Myocyte (in vitro differentiated cells): ENCODE measurements around the gene BRINP3. TPM values are rescaled to one million over a fixed set of nuclear protein-coding genes. Genes with fewer than 3 reads are reported as not detected.

Experiments used
- DNase-seq: peaks from one replicate; pipeline ENCODE4 v3.0.0-alpha.2; 2012; ENCODE audit warnings: low read depth
- total RNA-seq: library from RNA; depleted of rRNA; stranded (reverse); fragments of >200 nt; gene quantifications from 2 replicates; pipeline ENCODE4 v1.2.3, GENCODE V29; 2014

BRINP3 gene
- total RNA-seq, 1 donor from 2014 or later = 0.08 TPM

DNA sequence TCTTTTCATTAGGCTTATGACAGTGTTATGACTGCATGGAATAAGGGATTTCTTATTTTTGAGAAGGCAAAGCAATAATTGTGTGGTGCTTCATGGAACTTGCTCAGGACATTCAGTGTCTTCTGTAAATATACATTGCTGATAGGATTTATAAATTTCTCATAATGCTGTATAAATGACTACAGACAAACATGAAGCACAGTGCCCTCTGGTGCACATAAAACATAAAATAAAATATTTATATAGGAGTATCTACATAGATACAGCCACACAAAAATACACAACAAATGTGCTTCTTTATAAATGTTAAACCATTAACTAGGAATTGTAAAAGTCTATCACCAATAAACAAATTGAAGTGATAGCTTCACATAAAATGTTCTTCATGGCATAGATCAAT, 24.1 kb downstream of the BRINP3 start:
- no peak for DNase-seq

GRCh38 chr1:190452272-190452848, 25.3 kb downstream of the BRINP3 start:
- no peak for DNase-seq

- no peak for DNase-seq
Measured at GRCh38 chr1:190444464-190444863, 33.2 kb downstream of the BRINP3 start.

DNA sequence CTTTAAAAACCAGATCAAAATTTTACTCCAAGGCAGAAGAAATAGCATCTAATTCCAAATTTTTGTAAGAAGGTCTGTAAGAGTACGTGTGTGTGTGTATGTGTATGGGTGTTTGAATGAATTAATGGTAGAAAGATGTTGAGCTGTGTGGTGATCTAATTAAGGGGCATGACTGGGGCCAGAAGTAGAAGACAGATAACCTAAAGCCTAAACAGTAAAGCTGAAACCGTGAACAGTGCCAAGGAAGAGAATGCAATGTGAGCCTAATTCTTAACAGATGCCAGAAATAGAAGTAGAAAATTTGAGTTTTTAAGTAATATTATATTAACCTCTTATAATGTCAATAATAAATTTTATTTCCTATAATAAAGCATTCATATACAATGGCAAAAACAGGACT, 38.2 kb downstream of the BRINP3 start:
- DNase-seq = no peak

DNA sequence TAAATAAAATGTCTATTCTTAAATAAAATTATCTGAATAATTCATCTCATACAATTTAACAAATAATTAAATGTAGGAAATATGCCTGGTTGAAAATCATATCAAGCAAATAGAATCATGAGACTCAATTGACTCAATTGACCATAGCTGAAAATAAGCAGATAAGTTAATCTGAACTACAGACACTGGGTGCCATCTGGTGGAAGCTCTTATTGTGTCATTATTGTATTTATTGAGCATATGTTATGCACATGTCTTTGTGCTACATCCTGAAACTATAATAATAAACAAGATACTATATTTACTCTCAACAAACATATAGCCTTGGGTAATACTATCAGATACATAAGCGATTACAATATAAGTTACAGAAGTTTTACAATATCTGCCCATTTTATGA, 41.0 kb downstream of the BRINP3 start:
- peak; percentile 25 for DNase-seq

DNA sequence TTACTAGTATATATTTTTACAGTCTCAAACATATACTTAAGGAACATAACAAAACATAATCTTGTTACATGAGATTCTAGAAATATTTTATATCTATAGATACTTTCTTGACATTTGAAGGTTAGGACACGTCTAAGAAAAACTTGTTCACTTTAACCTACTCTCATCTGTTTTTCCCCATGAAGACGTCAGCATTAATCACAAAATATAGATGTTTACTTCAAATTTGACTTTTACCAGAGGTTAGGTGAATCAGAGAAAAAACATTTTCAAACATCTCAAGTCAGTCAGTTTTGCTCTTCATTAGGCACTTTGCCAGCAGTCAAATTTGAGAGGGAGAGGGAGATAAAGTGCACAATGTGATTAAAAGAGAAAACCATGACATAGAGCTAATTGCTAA, 47.7 kb downstream of the BRINP3 start:
- DNase-seq = no peak

DNA sequence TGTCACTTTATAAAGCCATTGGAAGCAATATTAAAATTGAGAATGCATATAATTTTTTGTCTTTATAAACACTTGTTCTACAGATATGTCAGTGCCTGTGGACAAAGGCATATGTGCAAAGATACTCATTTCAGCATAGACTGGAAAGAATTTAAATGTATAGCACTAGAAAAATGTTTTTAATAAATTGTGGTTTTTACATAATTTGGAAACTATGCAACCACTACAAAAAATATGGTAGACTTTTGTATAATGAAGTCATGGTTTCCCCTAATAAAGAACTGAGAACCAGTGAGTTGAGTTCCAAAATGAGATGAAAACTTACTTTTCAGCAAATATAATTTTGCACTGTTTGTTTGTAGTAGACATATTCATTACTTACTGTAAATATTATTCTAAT, 48.5 kb downstream of the BRINP3 start:
- no peak for DNase-seq

DNA sequence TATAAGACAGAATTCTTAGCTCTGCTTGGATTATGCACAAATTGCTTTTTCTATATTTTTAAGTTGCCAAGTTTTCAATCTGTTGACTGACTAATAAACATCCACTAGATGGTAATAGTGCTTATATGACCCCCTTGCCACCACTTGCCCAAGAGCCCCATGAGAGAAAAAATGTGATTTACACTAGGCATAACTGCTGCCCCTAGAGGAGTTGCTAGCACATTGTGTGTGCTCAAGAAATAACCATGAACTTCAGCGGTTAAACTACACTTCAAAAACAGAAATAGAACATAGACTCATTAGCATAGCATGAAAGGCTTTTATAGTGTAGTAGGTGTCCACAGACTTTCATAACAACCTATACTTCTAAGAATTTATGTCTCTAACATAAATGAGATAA, 61.4 kb downstream of the BRINP3 start:
- no peak for DNase-seq

GRCh38 chr1:190413142-190413541, 64.5 kb downstream of the BRINP3 start:
- no peak for DNase-seq

DNA sequence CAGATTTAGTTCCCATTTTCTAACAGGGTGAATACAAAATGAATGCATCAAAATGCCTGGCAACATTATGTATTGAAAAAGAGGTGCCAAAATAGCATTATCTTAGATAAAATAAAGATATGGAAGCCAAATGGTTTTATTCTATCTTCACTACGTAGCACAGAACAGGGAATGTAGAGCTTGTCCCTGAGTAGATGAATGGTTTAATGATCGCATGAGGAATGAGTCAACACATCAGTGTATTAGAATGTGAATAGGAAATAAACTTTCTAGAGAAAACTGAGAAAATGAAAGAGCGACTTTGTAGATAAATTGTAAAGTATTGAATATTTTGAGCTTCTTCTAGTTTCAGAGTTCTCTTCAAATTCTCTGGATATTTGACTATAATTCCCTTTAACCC, 74.3 kb downstream of the BRINP3 start:
- no peak for DNase-seq

DNA sequence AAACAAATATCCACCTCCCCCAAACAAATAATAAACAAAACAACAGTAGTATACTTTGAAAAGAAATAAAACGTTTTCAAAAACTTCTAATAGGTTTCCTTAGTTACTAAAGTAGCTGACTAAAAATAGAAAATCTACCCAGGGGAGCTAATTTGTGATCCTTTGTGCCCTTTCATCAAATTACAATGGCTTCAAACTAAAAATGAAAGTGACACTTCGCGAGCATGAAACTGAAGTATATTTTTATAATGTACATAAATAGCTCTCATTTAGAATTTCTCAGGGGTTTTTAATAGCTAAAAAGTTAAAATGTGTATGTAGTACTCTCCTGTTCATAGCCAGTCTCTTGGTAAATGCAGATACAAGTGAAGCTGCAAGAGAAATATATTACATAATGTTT, 78.4 kb downstream of the BRINP3 start:
- no peak for DNase-seq

- DNase-seq = no peak
Measured at GRCh38 chr1:190391582-190391981, 86.1 kb downstream of the BRINP3 start.

DNA sequence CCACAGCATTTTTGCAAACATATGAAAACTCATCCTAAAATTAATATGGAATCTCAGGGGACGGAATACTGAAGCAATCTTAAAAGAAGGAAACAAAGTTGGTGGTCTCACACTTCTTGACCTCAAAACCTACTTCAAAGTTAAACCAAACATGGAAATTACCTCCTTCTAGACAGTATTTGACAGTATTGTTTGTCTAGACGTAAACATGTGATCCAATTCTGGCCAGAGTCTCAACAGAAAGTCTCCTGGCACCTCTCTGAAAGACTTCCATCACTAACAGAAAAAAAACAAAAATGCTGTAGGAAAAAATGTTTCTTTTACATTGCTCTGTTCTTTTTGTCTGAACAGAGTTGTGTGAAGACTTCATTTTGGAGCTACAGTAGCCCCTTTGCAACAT, 99.7 kb downstream of the BRINP3 start:
- DNase-seq = no peak

- DNase-seq = no peak
Measured at GRCh38 chr1:190377294-190377693, 100.4 kb downstream of the BRINP3 start.

DNA sequence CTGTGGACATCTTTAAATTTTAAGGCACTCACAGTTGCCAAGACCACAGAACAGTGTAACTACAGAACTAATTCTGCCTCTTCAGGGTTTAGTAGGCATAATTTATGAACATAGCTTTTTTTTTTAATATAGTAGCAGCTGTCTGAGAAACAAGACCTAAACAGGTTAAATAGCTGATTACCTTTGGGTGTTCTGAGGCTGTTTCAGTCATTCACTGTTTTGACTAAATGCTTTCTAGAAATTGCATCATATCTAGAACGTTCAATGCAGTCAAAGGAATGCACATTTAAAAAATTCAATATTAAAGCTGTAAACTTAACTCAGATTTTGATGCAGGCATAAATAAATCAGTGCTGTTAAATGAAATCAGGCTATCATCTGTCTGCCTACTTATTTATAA, 101.6 kb downstream of the BRINP3 start:
- no peak for DNase-seq

- peak; percentile 22 for DNase-seq
Measured at GRCh38 chr1:190373705-190374336, 103.8 kb downstream of the BRINP3 start.

GRCh38 chr1:190367200-190367599, 110.5 kb downstream of the BRINP3 start:
- DNase-seq = no peak

GRCh38 chr1:190365283-190365682, 112.4 kb downstream of the BRINP3 start:
- DNase-seq = no peak

DNA sequence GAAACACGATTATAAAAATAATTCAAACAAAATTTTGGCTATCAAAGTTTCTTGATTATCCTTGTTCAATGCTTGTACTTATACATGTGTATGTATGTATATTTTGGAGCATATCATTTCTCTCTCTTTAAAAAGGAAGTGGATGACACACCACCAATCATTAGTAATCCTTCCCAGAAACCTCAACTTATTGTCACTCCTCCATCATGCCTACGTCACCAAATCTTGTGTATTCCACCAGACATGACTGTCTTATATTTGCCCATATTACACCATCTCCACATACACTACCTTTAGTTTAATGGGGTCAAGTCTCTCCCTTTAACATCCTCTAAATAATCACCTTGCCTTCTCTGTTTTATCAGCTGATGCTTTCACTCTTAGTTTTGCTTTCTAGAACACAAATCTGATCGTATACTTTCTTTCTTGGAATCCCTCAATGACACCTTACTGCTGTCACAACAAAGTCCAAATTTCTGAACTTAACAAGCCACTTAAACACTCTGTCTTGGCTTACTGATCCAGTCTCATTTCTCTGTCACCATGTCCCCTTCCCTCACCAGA, 124.0 kb downstream of the BRINP3 start:
- no peak for DNase-seq

- DNase-seq = no peak
Measured at GRCh38 chr1:190344454-190344853, 133.2 kb downstream of the BRINP3 start.

- DNase-seq = no peak
Measured at GRCh38 chr1:190338829-190339228, 138.8 kb downstream of the BRINP3 start.

DNA sequence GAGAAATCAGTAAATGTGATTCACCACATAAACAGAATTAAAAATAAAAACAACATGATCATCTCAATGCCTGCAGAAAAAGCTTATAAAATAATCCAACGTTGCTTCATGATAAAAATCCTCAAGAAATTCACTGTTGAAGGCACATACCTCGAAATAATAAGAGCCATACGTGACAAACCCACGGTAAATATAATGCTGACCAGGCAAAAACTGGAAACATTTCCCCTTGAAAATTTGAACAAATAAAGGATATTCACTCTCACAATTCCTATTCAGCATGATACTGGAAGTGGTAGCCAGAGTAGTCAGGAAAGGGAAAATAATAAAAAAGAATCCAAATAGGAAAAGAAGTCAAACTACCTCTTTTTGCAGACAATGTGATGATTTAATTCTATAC, 148.8 kb downstream of the BRINP3 start:
- no peak for DNase-seq

GRCh38 chr1:190328361-190328760, 149.3 kb downstream of the BRINP3 start:
- DNase-seq = peak; percentile 2
